Gastrocnemius medialis (tissue), 4 donors: ENCODE data around the gene CCT7. TPM values are rescaled to one million over a fixed set of nuclear protein-coding genes. Genes with fewer than 3 reads are reported as not detected.
"Not testable (repeated sequence)": the region's sequence is repeated elsewhere in the genome, so short reads cannot be mapped to it uniquely, and the experiment has no call there.

Experiments
- ATAC-seq, 2 donors: fragments of 150-250 bp; one replicate each; pipeline ENCODE4 v1.9.1; 2016
- DNase-seq, 2 donors: peaks; one replicate each; pipeline ENCODE4 v3.0.0-alpha.2; 2019
- H3K27ac ChIP-seq, 4 donors: fragments of 200-600 bp; sonication (generic); 1 replicate in 1 of 4; 2 replicates in 3 of 4; pipeline ENCODE4 v1.5.1; 2016 to 2018; ENCODE audit warnings: mild to moderate bottlenecking in 2 of 4, moderate library complexity in 1 of 4
- H3K27me3 ChIP-seq, 3 donors: fragments of 200-600 bp; sonication (generic) in 2 of 3; 1 replicate in 1 of 3; 2 replicates in 2 of 3; pipeline versions ENCODE4 v1.5.1 to v1.6.0; 2016 to 2019; ENCODE audit warnings: mild to moderate bottlenecking in 1 of 3, moderate library complexity in 1 of 3
- H3K36me3 ChIP-seq, 2 donors: fragments of 200-600 bp; sonication (generic) in 1 of 2; one replicate each; pipeline ENCODE4 v1.5.1; 2017 to 2018
- H3K4me1 ChIP-seq, 2 donors: fragments of 200-600 bp; sonication (generic) in 1 of 2; one replicate each; pipeline ENCODE4 v1.5.1; 2016 to 2017; ENCODE audit warnings: mild to moderate bottlenecking in 2 of 2
- H3K4me3 ChIP-seq, 4 donors: fragments of 200-600 bp; sonication (generic) in 3 of 4; 1 replicate in 1 of 4; 2 replicates in 3 of 4; pipeline ENCODE4 v1.5.1; 2016 to 2019; ENCODE audit warnings: mild to moderate bottlenecking in 2 of 4
- H3K9me3 ChIP-seq, 3 donors: fragments of 200-600 bp; sonication (generic) in 2 of 3; 1 replicate in 1 of 3; 2 replicates in 2 of 3; pipeline ENCODE4 v1.5.1; 2016 to 2019
- CTCF ChIP-seq, 5 experiments: fragments of 450-650 bp in 3 of 5; fragments of 200-600 bp in 2 of 5; sonication (generic) in 2 of 5; IDR thresholded peaks in 4 of 5; conservative IDR thresholded peaks in 1 of 5; 1 replicate in 4 of 5; 2 replicates in 1 of 5; pipeline ENCODE4 v1.5.1; 2016 to 2019; ENCODE audit warnings: antibody characterized with exemption in 5 of 5, mild to moderate bottlenecking in 3 of 5, moderate library complexity in 3 of 5
- POLR2A ChIP-seq, 2 donors: fragments of 450-650 bp; IDR thresholded peaks; one replicate each; pipeline ENCODE4 v1.6.1; 2017; ENCODE audit warnings: antibody characterized with exemption in 2 of 2, mild to moderate bottlenecking in 2 of 2, moderate library complexity in 2 of 2
- in situ Hi-C, 4 donors: fragments of 200-750 bp; cut with MboI; loops; one replicate each; pipeline versions ENCODE4 v1.15.0 to v1.8.0; 2017; ENCODE audit warnings: low sequenced_read_pairs in 4 of 4
- intact Hi-C: fragments of 100-400 bp; cut with DNase I; formaldehyde crosslinking; loops from one replicate; pipeline ENCODE4 v1.15.1; 2023; ENCODE audit warnings: low total_unique reads
- total RNA-seq, 4 donors: library from RNA; depleted of rRNA; stranded (reverse); fragments of >200 nt; gene quantifications; one replicate each; pipeline versions ENCODE4 v1.1.0 to v1.2.3, GENCODE V29; 2016

The CCT7 gene
- total RNA-seq, 4 donors from 2014 or later: 215 to 334 (median 284) TPM

GRCh38 chr2:73262108-73262651, 28.1 kb downstream of the CCT7 start:
- in situ Hi-C loops (no loop called here), intact Hi-C loops (no loop called here)
- Histone ChIP-seq H3K27me3 (peaks cover 11 to 17% (median 15%) of the 10 kb centered on the region in 3 donors), H3K27ac (no peak overlapping the region), H3K4me1 (no peaks in the 10 kb centered on the region), H3K36me3 (no peaks in the 10 kb centered on the region), H3K4me3 (no peak overlapping the region), H3K9me3 (no peaks in the 10 kb centered on the region)
- TF ChIP-seq CTCF (IDR thresholded peaks at IDR 0.05 in 4 of 5, conservative IDR thresholded peaks at IDR 0.05 in 1 of 5) (no peak), POLR2A (IDR thresholded peaks at IDR 0.05) (no peak)
- ATAC-seq: no peak
- no peak for DNase-seq

DNA sequence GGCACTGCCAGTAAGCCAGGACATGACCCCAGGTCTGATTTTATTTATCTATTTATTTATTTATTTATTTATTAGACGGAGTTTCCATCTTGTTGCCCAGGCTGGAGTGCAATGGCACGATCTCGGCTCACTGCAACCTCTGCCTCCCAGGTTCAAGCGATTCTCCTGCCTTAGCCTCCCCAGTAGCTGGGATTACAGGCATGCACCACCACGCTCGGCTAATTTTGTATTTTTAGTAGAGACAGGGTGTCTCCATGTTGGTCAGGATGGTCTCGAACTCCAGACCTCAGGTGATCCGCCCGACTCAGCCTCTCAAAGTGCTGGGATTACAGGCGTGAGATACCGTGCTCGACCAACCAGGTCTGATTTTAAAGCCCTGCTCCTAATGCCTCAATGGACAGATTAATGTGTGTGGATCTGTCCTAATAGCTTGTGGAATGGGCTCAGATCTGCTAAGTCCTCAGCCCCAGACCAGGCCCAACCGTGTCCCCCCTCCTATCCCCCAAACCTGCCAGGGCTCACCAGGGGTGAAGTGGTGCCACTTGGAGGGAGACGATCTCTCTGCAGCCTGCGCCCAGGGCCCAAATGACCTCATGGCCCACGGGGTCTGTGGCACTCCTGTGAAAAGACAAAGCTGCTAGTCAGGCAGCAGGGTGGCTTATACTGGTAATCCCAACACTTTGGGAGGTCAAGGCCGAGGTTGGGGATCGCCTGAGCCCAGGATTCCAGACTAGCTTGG, 28.8 kb downstream of the CCT7 start:
- H3K27ac ChIP-seq, ATAC-seq, H3K36me3 ChIP-seq, in situ Hi-C loops, H3K4me1 ChIP-seq, H3K4me3 ChIP-seq, intact Hi-C loops, H3K9me3 ChIP-seq, DNase-seq: not testable (repeated sequence)
- peaks cover 18 to 24% (median 22%) of the 10 kb centered on the region in 3 donors for H3K27me3 ChIP-seq

- no peak for DNase-seq
- Histone ChIP-seq H3K36me3 (no peaks in the 10 kb centered on the region), H3K27ac (no peak overlapping the region), H3K4me1 (no peaks in the 10 kb centered on the region), H3K9me3 (no peaks in the 10 kb centered on the region), H3K4me3 (no peak overlapping the region), H3K27me3 (peaks cover 27 to 33% (median 30%) of the 10 kb centered on the region in 3 donors)
- no peak for ATAC-seq
- intact Hi-C loops (no loop called here), in situ Hi-C loops (no loop called here)
- no peak for TF ChIP-seq POLR2A (IDR thresholded peaks at IDR 0.05)
- TF ChIP-seq CTCF (IDR thresholded peaks at IDR 0.05 in 4 of 5, conservative IDR thresholded peaks at IDR 0.05 in 1 of 5): no peak
Measured at GRCh38 chr2:73263540-73264331, 29.6 kb downstream of the CCT7 start.

DNA sequence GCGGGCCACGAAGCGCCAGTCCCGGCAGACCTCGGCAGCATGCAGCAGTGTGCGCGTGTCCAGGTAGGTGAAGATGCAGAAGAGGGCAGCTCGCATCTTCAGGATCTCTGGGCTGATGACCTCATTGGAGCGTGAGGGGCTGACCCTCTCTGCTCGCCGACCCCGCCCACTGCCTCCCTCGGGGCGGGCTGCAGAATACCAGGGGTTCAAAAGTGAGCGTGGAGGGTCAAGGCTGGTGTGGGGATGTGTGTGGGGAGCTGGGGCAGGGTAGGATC, 30.2 kb downstream of the CCT7 start:
- no peaks in the 10 kb centered on the region for H3K36me3 ChIP-seq
- no peak for ATAC-seq

More for the DNA sequence above, 30.2 kb downstream of the CCT7 start:
- H3K9me3 ChIP-seq: no peaks in the 10 kb centered on the region
- TF ChIP-seq POLR2A (IDR thresholded peaks at IDR 0.05) (no peak), CTCF (IDR thresholded peaks at IDR 0.05 in 4 of 5, conservative IDR thresholded peaks at IDR 0.05 in 1 of 5) (no peak)
- no peak for DNase-seq
- H3K4me3 ChIP-seq: no peak overlapping the region
- in situ Hi-C loops: no loop called here
- H3K27ac ChIP-seq: no peak overlapping the region
- intact Hi-C loops: no loop called here
- peaks cover 31 to 37% (median 34%) of the 10 kb centered on the region in 3 donors for H3K27me3 ChIP-seq
- H3K4me1 ChIP-seq: no peaks in the 10 kb centered on the region
